Liver (tissue), 3 donors: ENCODE measurements around the gene CCDC78.

Source experiments
- FOXA1 ChIP-seq: IDR thresholded peaks from 2 replicates; pipeline ENCODE4 v1.6.1; 2016; ENCODE audit warnings: antibody characterized with exemption
- GABPA ChIP-seq, 2 donors: IDR thresholded peaks in 1 of 2; conservative IDR thresholded peaks in 1 of 2; 2 replicates each; pipeline ENCODE4 v1.6.1; 2016; ENCODE audit warnings: antibody characterized with exemption in 2 of 2, mild to moderate bottlenecking in 1 of 2, moderate library complexity in 1 of 2
- JUND ChIP-seq, 2 donors: IDR thresholded peaks; 2 replicates each; pipeline ENCODE4 v1.6.1; 2016; ENCODE audit warnings: antibody characterized with exemption in 2 of 2
- RAD21 ChIP-seq, 2 donors: IDR thresholded peaks; 2 replicates each; pipeline ENCODE4 v1.6.1; 2016; ENCODE audit warnings: antibody characterized with exemption in 2 of 2, mild to moderate bottlenecking in 2 of 2
- RXRA ChIP-seq, 2 donors: IDR thresholded peaks; 2 replicates each; pipeline ENCODE4 v1.6.1; 2017 to 2018; ENCODE audit warnings: antibody characterized with exemption in 2 of 2, mild to moderate bottlenecking in 1 of 2
- SP1 ChIP-seq: IDR thresholded peaks from 2 replicates; pipeline ENCODE4 v1.6.1; 2018; ENCODE audit warnings: antibody characterized with exemption, mild to moderate bottlenecking
- TAF1 ChIP-seq: conservative IDR thresholded peaks from 2 replicates; pipeline ENCODE4 v1.6.1; 2016; ENCODE audit warnings: antibody characterized with exemption, mild to moderate bottlenecking
- YY1 ChIP-seq: IDR thresholded peaks from 2 replicates; pipeline ENCODE4 v1.6.1; 2016; ENCODE audit warnings: antibody characterized with exemption, mild to moderate bottlenecking
- ZBTB33 ChIP-seq: IDR thresholded peaks from 2 replicates; pipeline ENCODE4 v1.6.1; 2016; ENCODE audit warnings: antibody characterized with exemption
- TF ChIP-seq, protein P1 (sequence below): IDR thresholded peaks from 2 replicates; pipeline ENCODE4 v1.6.1; 2016; ENCODE audit warnings: antibody characterized with exemption, mild to moderate bottlenecking
- TF ChIP-seq, protein P2 (sequence below): fragments of 150-350 bp; IDR thresholded peaks from 2 replicates; pipeline ENCODE4 v1.5.1; 2017; ENCODE audit warnings: improper control_type of control experiment, low read depth, low read length; ENCODE audit not compliant: missing input control
- donor health status: healthy.
- donor health status: healthy.

DNA sequence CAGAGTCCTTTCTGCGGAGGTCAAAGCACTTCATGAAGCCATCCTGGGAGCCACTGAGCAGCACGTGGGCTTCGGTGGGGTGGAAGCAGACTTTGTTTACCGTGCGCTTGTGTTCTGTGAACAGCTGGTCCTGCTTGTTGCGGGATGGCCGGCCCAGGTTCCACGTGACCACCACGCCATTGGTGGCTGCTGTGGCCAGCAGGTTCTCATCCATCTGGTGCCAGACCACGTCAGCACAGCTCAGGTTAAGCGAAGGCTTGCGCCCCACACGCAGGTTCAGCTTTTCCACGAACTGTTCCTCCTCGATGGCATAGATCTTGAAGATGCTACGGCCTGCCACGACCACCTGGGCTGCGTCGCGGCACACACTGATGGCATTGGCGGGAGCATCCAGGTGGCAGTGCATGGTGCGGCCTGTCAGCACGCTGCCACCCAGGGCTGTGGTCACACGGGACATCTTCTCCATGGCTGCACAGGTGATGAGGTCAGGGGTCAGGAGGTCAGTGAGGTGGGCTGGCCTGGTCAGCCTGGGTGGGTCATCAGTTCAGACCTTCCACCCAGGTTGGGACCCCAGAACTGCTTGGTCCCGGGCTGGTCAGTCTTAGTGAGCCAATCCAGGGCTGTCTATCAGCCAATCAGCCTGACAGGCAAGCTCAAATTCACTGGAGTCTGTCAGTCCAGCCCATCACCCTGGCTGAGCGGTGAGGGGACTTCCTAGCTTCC lies 36.9 kb downstream of the CCDC78 start:
- no peak for TF ChIP-seq RAD21 (IDR thresholded peaks at IDR 0.05)
- TF ChIP-seq, protein P1, sequence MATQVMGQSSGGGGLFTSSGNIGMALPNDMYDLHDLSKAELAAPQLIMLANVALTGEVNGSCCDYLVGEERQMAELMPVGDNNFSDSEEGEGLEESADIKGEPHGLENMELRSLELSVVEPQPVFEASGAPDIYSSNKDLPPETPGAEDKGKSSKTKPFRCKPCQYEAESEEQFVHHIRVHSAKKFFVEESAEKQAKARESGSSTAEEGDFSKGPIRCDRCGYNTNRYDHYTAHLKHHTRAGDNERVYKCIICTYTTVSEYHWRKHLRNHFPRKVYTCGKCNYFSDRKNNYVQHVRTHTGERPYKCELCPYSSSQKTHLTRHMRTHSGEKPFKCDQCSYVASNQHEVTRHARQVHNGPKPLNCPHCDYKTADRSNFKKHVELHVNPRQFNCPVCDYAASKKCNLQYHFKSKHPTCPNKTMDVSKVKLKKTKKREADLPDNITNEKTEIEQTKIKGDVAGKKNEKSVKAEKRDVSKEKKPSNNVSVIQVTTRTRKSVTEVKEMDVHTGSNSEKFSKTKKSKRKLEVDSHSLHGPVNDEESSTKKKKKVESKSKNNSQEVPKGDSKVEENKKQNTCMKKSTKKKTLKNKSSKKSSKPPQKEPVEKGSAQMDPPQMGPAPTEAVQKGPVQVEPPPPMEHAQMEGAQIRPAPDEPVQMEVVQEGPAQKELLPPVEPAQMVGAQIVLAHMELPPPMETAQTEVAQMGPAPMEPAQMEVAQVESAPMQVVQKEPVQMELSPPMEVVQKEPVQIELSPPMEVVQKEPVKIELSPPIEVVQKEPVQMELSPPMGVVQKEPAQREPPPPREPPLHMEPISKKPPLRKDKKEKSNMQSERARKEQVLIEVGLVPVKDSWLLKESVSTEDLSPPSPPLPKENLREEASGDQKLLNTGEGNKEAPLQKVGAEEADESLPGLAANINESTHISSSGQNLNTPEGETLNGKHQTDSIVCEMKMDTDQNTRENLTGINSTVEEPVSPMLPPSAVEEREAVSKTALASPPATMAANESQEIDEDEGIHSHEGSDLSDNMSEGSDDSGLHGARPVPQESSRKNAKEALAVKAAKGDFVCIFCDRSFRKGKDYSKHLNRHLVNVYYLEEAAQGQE: no peak
- TF ChIP-seq, protein P2, sequence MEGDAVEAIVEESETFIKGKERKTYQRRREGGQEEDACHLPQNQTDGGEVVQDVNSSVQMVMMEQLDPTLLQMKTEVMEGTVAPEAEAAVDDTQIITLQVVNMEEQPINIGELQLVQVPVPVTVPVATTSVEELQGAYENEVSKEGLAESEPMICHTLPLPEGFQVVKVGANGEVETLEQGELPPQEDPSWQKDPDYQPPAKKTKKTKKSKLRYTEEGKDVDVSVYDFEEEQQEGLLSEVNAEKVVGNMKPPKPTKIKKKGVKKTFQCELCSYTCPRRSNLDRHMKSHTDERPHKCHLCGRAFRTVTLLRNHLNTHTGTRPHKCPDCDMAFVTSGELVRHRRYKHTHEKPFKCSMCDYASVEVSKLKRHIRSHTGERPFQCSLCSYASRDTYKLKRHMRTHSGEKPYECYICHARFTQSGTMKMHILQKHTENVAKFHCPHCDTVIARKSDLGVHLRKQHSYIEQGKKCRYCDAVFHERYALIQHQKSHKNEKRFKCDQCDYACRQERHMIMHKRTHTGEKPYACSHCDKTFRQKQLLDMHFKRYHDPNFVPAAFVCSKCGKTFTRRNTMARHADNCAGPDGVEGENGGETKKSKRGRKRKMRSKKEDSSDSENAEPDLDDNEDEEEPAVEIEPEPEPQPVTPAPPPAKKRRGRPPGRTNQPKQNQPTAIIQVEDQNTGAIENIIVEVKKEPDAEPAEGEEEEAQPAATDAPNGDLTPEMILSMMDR: no peak
- TF ChIP-seq ZBTB33: no peak
- TF ChIP-seq TAF1: no peak
- no peak for TF ChIP-seq FOXA1
- no peak for TF ChIP-seq YY1
- TF ChIP-seq JUND (IDR thresholded peaks at IDR 0.05): no peak
- TF ChIP-seq RXRA (IDR thresholded peaks at IDR 0.05): no peak
- no peak for TF ChIP-seq SP1
- no peak for TF ChIP-seq GABPA (IDR thresholded peaks at IDR 0.05 in 1 of 2, conservative IDR thresholded peaks at IDR 0.05 in 1 of 2)
